ENCODE results near the gene COL6A2. TPM values are rescaled to one million over a fixed set of nuclear protein-coding genes. Genes with fewer than 3 reads are reported as not detected.

The COL6A2 gene
- total and polyA plus RNA-seq, 10 of the 15 experiments (the other 5 are each of a cell fraction or from before 2014, with no cell fraction given) = 0.16 to 1.3 (median 0.34) TPM; not detected in 7

DNA sequence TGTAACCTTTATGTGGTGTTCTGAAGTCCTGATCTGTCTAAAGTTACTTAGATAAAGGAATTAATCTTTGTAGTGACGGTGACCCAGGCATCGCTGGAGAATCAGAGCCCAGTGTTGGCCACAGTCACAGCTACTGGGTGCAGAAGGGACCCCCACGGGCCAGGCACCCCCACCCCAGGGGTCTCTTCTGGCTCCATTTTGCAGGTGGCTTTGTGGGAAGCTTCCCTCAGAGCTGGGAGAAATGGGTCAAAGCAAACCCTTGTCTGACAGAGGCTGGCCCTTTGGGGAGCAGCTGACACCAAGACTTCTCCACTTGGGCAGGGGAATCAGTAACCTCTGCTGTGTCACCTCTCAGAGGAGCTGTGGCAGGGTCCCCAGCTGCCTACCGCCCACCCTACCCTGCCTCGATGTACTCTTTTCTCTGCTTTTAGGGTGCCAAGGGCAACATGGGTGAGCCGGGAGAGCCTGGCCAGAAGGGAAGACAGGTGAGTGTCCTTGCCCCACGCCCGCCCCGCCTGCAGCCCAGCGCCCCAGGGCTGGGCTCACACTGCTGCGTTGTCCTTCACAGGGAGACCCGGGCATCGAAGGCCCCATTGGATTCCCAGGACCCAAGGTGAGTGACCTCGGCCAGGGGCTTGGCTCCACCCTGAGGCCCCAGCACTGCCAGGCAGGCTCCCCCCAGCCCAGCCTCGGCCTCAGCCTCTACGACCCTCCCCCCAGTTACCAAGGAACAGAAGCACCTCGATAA is 17.7 kb downstream of the COL6A2 start:
- H3K27ac ChIP-seq (ENCODE audit: control insufficient read depth, insufficient read depth) = no peak overlapping the region
- ChIA-PET CTCF (no interaction called here), POLR2A (no interaction called here), RAD21 (ENCODE audit: unreplicated experiment) (no interaction called here), SMC1A (ENCODE audit: uncharacterized antibody, unreplicated experiment) (no interaction called here)
- in situ Hi-C loops (cut with MboI) = no loop called here
- no peaks in the 10 kb centered on the region for H3K27me3 ChIP-seq (replicated peaks in 1 of 2; ENCODE audit: control insufficient read depth in 2 of 2, insufficient read depth in 2 of 2, low read length in 1 of 2)
- DNase-seq (ENCODE audit: low read depth, low spot score) = no peak
- ATAC-seq = no peak
- no peak for FAIRE-seq
- H2AFZ ChIP-seq (ENCODE audit: control insufficient read depth, low read depth, low read length) = no peak overlapping the region
- no peak overlapping the region for H3K9ac ChIP-seq (ENCODE audit: control insufficient read depth, insufficient read depth, low read length)
- H3K4me2 ChIP-seq (ENCODE audit: control insufficient read depth, insufficient read depth) = no peak overlapping the region
- WGBS (ENCODE audit: insufficient coverage, insufficient replicate concordance, low lambda C conversion rate, missing lambda C conversion rate) = 38% methylated on average over 17 of the region's 17 CpGs
- TF ChIP-seq, protein P1, sequence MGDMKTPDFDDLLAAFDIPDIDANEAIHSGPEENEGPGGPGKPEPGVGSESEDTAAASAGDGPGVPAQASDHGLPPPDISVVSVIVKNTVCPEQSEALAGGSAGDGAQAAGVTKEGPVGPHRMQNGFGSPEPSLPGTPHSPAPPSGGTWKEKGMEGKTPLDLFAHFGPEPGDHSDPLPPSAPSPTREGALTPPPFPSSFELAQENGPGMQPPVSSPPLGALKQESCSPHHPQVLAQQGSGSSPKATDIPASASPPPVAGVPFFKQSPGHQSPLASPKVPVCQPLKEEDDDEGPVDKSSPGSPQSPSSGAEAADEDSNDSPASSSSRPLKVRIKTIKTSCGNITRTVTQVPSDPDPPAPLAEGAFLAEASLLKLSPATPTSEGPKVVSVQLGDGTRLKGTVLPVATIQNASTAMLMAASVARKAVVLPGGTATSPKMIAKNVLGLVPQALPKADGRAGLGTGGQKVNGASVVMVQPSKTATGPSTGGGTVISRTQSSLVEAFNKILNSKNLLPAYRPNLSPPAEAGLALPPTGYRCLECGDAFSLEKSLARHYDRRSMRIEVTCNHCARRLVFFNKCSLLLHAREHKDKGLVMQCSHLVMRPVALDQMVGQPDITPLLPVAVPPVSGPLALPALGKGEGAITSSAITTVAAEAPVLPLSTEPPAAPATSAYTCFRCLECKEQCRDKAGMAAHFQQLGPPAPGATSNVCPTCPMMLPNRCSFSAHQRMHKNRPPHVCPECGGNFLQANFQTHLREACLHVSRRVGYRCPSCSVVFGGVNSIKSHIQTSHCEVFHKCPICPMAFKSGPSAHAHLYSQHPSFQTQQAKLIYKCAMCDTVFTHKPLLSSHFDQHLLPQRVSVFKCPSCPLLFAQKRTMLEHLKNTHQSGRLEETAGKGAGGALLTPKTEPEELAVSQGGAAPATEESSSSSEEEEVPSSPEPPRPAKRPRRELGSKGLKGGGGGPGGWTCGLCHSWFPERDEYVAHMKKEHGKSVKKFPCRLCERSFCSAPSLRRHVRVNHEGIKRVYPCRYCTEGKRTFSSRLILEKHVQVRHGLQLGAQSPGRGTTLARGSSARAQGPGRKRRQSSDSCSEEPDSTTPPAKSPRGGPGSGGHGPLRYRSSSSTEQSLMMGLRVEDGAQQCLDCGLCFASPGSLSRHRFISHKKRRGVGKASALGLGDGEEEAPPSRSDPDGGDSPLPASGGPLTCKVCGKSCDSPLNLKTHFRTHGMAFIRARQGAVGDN (IDR thresholded peaks at IDR 0.05) = no peak
- H3K4me1 ChIP-seq (ENCODE audit: control insufficient read depth, insufficient read depth, low read length) = no peaks in the 10 kb centered on the region
- H3K79me2 ChIP-seq (ENCODE audit: control insufficient read depth, insufficient read depth, low read length) = no peaks in the 10 kb centered on the region
- no peaks in the 10 kb centered on the region for H4K20me1 ChIP-seq (ENCODE audit: control insufficient read depth, insufficient read depth)
- no peaks in the 10 kb centered on the region; the same call in 2 of the 3 replicates for H3K9me3 ChIP-seq (replicated peaks; ENCODE audit: control insufficient read depth, insufficient read depth, low read length)
- H3K36me3 ChIP-seq (ENCODE audit: control insufficient read depth in 2 of 2, insufficient read depth in 2 of 2, low read length in 1 of 2) = no peaks in the 10 kb centered on the region
- BruUV-seq (replicated peaks) = no TSS peak
- no peak overlapping the region for H3K4me3 ChIP-seq
- intact Hi-C loops (cut with micrococcal nuclease; ENCODE audit: unreplicated experiment) = no loop called here
